Measurements from ENCODE around the gene SCFD2. TPM values are rescaled to one million over a fixed set of nuclear protein-coding genes. Genes with fewer than 3 reads are reported as not detected.

The SCFD2 gene
- polyA plus RNA-seq, 3 donors: 5.4 to 9.4 (median 6.7) TPM

DNA sequence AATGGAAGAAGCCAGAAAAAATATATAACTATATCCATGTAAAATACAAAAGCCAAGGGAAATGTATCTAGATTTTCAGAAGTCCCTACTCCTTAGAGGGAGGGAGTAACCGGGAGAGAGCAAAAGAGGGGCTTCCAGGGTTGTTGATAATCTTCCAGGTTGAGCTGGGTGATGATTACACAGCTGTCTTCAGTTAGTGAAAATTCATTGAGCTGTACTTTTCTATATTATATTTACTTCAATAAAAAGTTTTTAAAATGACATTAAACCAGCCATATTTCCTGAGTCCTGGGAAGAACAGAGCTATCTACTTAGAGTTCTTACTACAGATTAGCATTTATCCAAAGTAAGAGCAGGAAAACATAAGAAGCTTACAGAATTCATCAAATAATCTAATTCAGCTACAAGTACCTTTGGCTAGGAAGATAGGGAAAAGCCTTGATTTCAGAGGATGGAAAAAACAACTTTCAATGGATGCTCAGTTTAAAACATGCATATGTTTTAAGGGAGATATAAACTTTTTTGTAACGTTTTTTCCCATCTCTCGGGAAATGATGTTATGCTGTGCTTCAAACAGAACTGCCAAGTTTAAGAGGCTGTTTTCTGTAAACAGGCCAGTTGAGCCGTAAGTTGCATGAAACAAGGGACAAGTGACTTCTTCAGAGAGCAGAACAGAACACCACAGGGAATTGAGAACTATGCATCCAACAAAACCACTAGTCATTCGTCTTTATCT, 204.6 kb downstream of the SCFD2 start:
- Mint-ChIP-seq H3K4me1 (no peaks in the 10 kb centered on the region), H3K4me3 (no peak overlapping the region), H3K27me3 (ENCODE audit: low read depth in 3 of 3) (no peaks in the 10 kb centered on the region), H3K36me3 (peaks cover 3 to 7% of the 10 kb centered on the region in 2 donors), H3K9me3 (peaks cover 0 to 17% (median 9%) of the 10 kb centered on the region in 7 donors), H3K27ac (no peak overlapping the region)
- H3K4me3 ChIP-seq (replicated peaks in 1 of 3; ENCODE audit: low read depth in 2 of 3, low read length in 3 of 3): no peak overlapping the region
- H2AFZ ChIP-seq (ENCODE audit: insufficient read depth, low read depth, low read length, poor library complexity, severe bottlenecking): no peak overlapping the region
- no peaks in the 10 kb centered on the region for H3K36me3 ChIP-seq (replicated peaks in 1 of 2; ENCODE audit: control insufficient read depth in 1 of 2, insufficient read depth in 2 of 2, low read length in 2 of 2)
- no peak overlapping the region for H3K9ac ChIP-seq (ENCODE audit: insufficient read depth, low read length, poor library complexity, severe bottlenecking)
- H4K20me1 ChIP-seq (ENCODE audit: insufficient read depth, low read length): no peaks in the 10 kb centered on the region
- TF ChIP-seq, protein P1, sequence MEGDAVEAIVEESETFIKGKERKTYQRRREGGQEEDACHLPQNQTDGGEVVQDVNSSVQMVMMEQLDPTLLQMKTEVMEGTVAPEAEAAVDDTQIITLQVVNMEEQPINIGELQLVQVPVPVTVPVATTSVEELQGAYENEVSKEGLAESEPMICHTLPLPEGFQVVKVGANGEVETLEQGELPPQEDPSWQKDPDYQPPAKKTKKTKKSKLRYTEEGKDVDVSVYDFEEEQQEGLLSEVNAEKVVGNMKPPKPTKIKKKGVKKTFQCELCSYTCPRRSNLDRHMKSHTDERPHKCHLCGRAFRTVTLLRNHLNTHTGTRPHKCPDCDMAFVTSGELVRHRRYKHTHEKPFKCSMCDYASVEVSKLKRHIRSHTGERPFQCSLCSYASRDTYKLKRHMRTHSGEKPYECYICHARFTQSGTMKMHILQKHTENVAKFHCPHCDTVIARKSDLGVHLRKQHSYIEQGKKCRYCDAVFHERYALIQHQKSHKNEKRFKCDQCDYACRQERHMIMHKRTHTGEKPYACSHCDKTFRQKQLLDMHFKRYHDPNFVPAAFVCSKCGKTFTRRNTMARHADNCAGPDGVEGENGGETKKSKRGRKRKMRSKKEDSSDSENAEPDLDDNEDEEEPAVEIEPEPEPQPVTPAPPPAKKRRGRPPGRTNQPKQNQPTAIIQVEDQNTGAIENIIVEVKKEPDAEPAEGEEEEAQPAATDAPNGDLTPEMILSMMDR (IDR thresholded peaks at IDR 0.05): no peak
- H3K4me2 ChIP-seq (replicated peaks; ENCODE audit: extremely low read depth, low read length, poor library complexity, severe bottlenecking): no peak overlapping the region
- DNase-seq: no peak
- no peaks in the 10 kb centered on the region for H3K79me2 ChIP-seq (ENCODE audit: insufficient read depth, low read length)
- H3K9me3 ChIP-seq (replicated peaks in 1 of 2; ENCODE audit: control insufficient read depth in 1 of 2, insufficient read depth in 1 of 2, low read length in 2 of 2): peaks cover 4 to 8% of the 10 kb centered on the region in 2 donors
- no peaks in the 10 kb centered on the region for H3K4me1 ChIP-seq (ENCODE audit: control insufficient read depth in 1 of 2, insufficient read depth in 2 of 2, low read length in 2 of 2)
- H3K27ac ChIP-seq (ENCODE audit: low read depth in 1 of 2, low read length in 2 of 2): no peak overlapping the region
- intact Hi-C loops (cut with micrococcal nuclease): no loop called here
- WGBS (ENCODE audit: insufficient coverage): 100% methylated on average over 4 of the region's 5 CpGs
- H3K27me3 ChIP-seq (ENCODE audit: control insufficient read depth in 2 of 2, insufficient read depth in 2 of 2, low read length in 2 of 2): no peaks in the 10 kb centered on the region

DNA sequence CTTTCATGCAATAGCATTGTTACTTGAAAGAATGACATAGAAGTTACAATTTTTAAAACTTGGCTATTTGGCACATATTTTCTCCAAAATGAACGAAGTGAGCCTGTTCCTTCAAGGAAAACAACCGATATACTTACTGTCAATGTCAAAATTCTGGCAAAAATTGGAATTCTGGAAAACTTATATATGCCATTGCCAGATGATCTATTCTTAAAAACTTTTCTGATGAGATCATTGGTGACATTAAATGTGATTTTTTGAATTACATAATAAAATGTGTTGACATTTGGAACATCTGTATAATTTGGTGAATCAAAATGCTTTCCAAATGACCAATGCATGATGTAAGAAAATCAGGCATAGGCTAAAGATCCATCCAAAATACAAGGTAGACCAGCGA, 209.0 kb downstream of the SCFD2 start:
- H2AFZ ChIP-seq (ENCODE audit: insufficient read depth, low read depth, low read length, poor library complexity, severe bottlenecking): no peak overlapping the region
- WGBS (ENCODE audit: insufficient coverage): no CpG with 5 or more reads among the region's 3 CpGs
- Mint-ChIP-seq H3K4me1 (no peaks in the 10 kb centered on the region), H3K27me3 (ENCODE audit: low read depth in 3 of 3) (no peaks in the 10 kb centered on the region), H3K36me3 (peaks cover 0 to 4% of the 10 kb centered on the region in 2 donors), H3K27ac (no peak overlapping the region), H3K9me3 (peaks cover 0 to 17% (median 7%) of the 10 kb centered on the region in 7 donors), H3K4me3 (no peak overlapping the region)
- no peaks in the 10 kb centered on the region for H3K27me3 ChIP-seq (ENCODE audit: control insufficient read depth in 2 of 2, insufficient read depth in 2 of 2, low read length in 2 of 2)
- no peak overlapping the region for H3K4me2 ChIP-seq (replicated peaks; ENCODE audit: extremely low read depth, low read length, poor library complexity, severe bottlenecking)
- H3K9me3 ChIP-seq (replicated peaks in 1 of 2; ENCODE audit: control insufficient read depth in 1 of 2, insufficient read depth in 1 of 2, low read length in 2 of 2): peaks cover 0 to 11% of the 10 kb centered on the region in 2 donors
- no peak overlapping the region for H3K9ac ChIP-seq (ENCODE audit: insufficient read depth, low read length, poor library complexity, severe bottlenecking)
- no peak for DNase-seq
- no peak overlapping the region for H3K4me3 ChIP-seq (replicated peaks in 1 of 3; ENCODE audit: low read depth in 2 of 3, low read length in 3 of 3)
- H3K4me1 ChIP-seq (ENCODE audit: control insufficient read depth in 1 of 2, insufficient read depth in 2 of 2, low read length in 2 of 2): no peaks in the 10 kb centered on the region
- H3K79me2 ChIP-seq (ENCODE audit: insufficient read depth, low read length): no peaks in the 10 kb centered on the region
- intact Hi-C loops (cut with micrococcal nuclease): no loop called here
- no peaks in the 10 kb centered on the region for H4K20me1 ChIP-seq (ENCODE audit: insufficient read depth, low read length)
- TF ChIP-seq, protein P1 (IDR thresholded peaks at IDR 0.05): no peak
- H3K36me3 ChIP-seq (replicated peaks in 1 of 2; ENCODE audit: control insufficient read depth in 1 of 2, insufficient read depth in 2 of 2, low read length in 2 of 2): no peaks in the 10 kb centered on the region
- no peak overlapping the region for H3K27ac ChIP-seq (ENCODE audit: low read depth in 1 of 2, low read length in 2 of 2)
